NCI-H2107 treated with DMSO at 0.1 percent for 48 hours (cell line): ENCODE data around the gene SNTG2.

Experiments used
- DNase-seq: peaks from one replicate; lab custom pipeline; 2025; ENCODE audit not compliant: unreplicated experiment; lab: John Stamatoyannopoulos, UW

SNTG2 gene

GRCh38 chr2:951224-952006, 766 bp downstream of the SNTG2 start:
- DNase-seq: no peak

GRCh38 chr2:953408-953807, 2.8 kb downstream of the SNTG2 start:
- DNase-seq: no peak

DNA sequence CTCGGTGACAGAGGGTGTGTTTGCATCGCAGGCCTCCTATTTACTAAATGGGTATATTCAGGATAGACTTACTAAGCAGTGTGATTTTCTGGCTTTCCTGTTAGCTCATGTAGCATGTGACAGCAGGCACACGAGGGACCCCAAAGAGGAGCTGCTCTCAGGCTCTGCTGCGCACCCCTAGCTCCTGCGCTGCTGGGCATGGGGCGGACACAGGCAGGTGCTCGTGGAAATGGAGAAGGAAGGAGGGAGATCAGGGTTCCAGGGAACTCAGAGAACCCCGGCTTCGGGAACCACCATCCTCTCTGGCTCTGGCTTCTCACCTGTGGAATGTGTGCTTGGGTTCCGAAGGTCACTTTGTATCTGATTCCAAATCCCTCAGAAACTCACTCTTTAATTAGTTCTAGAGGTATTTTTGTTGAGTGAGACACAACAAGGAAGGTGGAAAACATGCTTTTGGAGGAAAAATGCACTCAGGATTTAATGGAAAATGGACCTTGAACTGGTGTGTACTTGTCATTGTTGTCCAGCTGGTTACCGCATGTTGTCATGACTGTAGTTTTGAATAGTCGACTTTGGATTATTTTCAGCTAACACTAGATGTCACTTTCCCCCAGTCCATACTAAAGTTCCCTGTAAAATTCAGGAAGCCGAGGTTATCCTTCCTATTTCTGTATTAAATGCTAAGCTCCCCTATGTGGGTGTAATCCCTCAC, 3.5 kb downstream of the SNTG2 start:
- DNase-seq: peak; percentile 73

- no peak for DNase-seq
Measured at GRCh38 chr2:954687-955000, 4.0 kb downstream of the SNTG2 start.

DNA sequence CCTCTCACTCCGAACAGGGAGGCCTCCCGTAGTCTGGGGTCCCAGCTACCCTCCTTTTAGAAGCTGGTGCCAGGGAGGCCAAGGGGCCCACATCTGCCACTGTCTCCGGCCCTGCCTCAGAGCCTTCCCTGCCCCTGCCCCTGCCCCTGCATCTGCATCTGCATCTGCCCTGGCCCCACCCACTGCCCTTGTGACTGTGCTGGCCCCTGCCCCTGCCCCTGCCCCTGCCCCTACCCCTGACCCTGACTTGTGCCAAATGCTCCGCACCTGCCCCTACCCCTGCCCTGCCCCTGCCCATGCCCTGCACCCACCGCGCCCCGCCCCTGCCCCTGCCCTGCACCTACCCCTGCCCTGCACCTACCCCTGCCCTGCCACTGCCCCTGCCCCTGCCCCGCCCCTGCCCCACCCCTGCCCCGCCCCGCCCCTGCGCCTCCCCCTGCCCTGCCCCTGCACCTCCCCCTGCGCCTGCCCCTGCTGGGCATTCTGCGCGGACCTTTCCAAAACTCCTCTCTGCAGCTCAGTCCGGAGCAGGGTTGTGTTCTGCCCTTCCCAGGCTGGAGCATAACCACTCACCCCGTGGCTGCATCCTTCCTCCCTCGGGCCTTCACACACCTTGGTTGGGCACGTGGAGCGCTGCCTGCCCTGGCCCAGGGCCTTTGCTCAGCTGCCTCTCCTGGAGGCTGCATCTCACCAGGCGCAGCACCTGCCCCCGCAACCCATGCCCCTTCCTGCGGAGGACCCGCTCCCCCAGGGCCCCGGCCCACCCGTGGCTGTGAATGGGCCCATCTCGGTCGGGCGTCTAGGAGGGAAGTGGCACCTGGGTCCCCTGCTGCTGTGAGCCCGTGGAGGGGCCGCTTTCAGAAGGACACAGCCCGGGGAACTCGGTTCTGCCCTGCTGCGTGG, 5.4 kb downstream of the SNTG2 start:
- no peak for DNase-seq

GRCh38 chr2:959457-959856, 8.8 kb downstream of the SNTG2 start:
- DNase-seq: no peak

DNA sequence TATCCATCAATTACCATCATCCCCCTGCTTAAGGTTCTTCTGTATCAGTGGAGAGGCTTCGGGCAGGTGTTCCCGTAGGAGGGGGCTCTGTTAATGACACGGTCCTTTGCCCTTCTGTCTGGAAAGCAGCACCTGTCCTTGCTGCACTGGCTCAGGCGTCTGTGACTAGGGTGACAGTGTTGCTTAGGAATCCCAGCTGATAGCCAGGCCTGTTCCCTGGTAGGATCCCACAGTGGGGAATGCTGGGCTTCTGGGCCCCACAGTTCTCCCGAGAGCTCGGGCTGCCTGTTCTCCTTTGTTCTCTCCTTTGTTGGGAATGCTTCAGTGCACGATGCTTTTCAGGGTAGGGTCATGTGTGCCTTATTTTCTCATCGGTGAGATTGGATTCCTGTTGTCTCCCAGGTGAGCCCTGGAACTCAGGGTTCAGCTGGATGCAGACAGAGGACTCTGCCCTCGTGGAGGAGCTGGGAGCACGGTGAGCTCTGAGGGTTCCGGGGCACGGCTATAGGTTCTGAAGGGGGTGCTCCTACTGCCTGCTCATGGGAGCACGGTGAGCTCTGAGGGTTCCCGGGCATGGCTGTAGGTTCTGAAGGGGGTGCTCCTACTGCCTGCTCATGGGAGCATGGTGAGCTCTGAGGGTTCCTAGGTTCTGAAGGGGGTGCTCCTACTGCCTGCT, 9.6 kb downstream of the SNTG2 start:
- DNase-seq: peak; percentile 78

- no peak for DNase-seq
Measured at GRCh38 chr2:961786-962185, 11.1 kb downstream of the SNTG2 start.

DNA sequence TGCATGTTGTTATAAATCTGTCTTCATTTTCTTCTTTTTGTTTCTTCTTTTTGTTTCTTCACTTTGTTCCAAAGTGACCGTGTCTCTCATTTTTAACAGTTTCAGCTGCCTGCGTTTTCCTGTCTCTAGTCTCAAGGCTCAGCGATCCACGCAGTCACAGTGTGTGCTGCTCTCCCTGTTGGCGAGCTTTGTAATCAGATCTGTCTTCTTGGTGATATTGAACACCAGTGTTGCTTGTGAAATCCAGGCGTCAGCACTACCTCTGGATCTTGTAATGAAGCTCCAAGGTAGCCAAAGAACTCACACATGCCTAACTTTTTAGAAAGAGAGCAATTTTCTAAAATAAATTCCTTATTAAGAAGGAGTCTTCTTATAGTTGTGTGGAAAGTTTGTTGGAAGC, 13.2 kb downstream of the SNTG2 start:
- no peak for DNase-seq

DNA sequence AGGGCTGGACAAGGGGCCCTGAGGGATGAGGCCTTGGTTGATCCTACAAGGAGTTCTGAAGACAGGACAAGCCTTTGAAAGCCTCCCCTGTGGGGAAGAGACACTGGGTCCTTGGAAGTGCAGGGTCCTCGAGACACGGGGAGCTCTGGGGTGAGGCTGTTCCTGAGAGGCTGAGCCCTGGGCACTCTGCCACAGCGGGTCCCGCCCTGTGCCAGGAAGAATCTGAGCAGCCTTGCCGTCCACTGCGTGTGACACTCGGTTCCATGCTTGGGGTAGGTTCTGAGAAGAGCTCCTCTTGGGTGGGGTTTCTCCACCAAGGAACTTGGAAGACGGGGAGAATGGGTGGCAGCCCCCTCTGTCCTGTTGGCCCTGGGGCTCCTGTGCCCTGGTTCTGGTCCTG, 13.9 kb downstream of the SNTG2 start:
- no peak for DNase-seq

- no peak for DNase-seq
Measured at GRCh38 chr2:965640-966147, 15.0 kb downstream of the SNTG2 start.

DNA sequence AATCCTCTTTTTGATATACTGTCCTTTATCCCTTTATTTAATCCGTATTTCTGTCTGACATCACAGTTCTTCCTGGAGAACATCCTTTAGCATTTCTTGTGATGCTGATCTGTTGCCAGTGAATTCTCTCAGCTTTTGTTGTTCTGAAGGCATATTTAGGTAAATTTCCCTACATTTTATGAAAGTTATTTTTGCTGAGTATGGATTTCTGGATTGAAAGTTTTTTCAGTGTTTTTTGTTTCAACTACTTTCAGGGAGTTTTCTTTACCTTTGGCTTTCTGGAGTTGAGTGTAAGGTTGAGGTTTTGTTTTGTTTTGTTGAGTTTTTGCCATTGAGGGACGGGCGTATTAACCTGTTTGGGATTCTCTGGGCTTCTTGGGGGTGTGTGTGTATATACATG, 22.5 kb downstream of the SNTG2 start:
- DNase-seq: no peak

DNA sequence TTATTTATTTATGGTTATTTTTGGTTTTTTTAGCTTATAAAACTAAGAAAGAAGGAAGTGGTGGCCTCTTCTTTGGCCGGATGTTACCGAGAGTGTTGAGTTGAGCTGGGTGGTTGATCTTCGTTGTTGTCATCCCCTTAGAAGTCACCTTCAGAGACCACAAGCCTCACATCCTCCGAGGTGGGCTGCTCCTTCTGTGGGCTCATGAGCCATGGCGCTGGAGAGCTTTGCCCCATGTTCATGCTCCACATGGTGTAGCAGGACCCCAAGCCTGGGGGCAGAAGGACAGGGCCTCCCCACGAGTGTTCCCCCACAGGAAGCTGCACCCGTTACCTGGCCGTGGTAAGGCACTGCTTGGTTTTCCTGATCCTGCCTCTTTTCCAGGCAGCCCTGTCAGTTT, 23.4 kb downstream of the SNTG2 start:
- no peak for DNase-seq

GRCh38 chr2:974502-974901, 23.9 kb downstream of the SNTG2 start:
- peak; percentile 48 for DNase-seq

GRCh38 chr2:975095-975494, 24.4 kb downstream of the SNTG2 start:
- no peak for DNase-seq

DNA sequence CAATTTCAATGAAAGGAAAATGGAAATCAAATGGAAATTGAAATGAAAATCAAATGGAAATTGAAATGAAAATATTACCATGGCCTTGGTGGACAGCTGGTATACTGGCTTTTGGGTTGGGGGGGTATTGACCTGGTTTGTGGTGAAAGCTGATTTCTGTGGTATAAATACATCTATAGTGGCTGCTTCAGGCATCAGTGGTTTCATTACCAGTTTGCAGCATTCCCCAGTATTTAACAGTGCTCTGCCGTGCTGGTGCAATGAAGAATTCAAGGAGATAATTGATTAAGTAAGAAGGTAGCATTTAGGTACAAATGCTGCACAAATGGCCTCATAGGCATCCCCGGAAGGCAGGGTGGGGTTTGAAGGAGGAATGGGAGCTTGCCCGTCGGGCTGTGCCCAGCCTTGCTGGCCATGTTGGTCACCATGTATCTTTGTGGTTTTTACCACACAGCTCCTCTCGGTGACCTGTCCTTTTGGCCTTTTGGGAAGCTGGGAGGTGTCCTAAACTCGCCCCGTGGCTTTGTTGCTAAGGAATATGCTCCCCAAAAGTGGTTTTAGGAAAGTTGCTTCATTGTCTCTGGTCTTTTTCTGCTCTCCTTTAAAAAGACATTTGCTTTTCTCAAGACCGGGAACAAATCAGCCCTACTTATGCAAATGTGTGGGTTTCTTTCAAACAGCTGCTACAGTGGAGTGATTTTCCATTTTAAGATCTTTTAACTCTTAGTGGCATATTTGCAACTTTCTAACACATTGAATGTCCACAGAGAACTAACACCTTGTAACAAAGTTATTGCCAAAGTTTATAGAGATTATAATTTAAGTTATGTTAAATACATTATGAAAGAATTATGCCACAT, 28.6 kb downstream of the SNTG2 start:
- DNase-seq: peak; percentile 27

GRCh38 chr2:980176-980575, 29.5 kb downstream of the SNTG2 start:
- DNase-seq: peak; percentile 17

DNA sequence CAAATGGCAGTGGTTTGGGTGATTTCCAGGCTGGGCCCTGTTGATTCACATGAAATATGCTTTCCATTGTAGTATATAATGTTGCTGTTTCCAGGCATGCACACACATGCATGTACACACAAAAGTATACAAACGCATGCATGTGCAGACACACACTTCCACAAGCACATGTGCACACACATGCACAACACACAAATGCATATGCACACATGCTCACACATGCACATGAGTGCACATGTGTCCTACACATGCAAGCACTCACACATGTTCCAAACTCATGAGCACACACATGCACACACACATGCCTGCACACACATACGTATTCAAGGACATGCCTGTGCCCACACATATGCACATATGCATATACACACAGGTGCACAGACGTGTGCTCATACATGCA, 30.6 kb downstream of the SNTG2 start:
- DNase-seq: no peak

GRCh38 chr2:981759-982158, 31.1 kb downstream of the SNTG2 start:
- no peak for DNase-seq

GRCh38 chr2:985317-985898, 34.8 kb downstream of the SNTG2 start:
- no peak for DNase-seq
